Epithelial cell of proximal tubule (primary cell): ENCODE data around the gene SF3A1. TPM values are rescaled to one million over a fixed set of nuclear protein-coding genes. Genes with fewer than 3 reads are reported as not detected.

Experiments used
- DNase-seq: peaks from one replicate; pipeline ENCODE4 v3.0.0-alpha.2; 2011; ENCODE audit warnings: low read depth
- H3K4me3 ChIP-seq: 2 replicates; pipeline ENCODE4 v1.5.1; 2011; ENCODE audit warnings: low read depth, mild to moderate bottlenecking, low read length
- CTCF ChIP-seq: conservative IDR thresholded peaks from 2 replicates; pipeline ENCODE4 v1.5.1; 2012; ENCODE audit warnings: low read depth, mild to moderate bottlenecking, low read length
- total RNA-seq: library from RNA; depleted of rRNA; stranded (reverse); fragments of >200 nt; gene quantifications from 2 replicates; pipeline ENCODE4 v1.2.3, GENCODE V29; 2015

The SF3A1 gene
- total RNA-seq, 1 donor from 2014 or later, result 42.6 TPM

- no peak for DNase-seq
- no peak for TF ChIP-seq CTCF
- H3K4me3 ChIP-seq, result peak overlapping the region; percentile 89
Observed at GRCh38 chr22:30288419-30289140, 68.1 kb downstream of the SF3A1 start.

GRCh38 chr22:30287648-30288418, 68.9 kb downstream of the SF3A1 start:
- peak overlapping the region; percentile 89 for H3K4me3 ChIP-seq
- DNase-seq, result peak; percentile 68
- peak; percentile 66 for TF ChIP-seq CTCF

GRCh38 chr22:30286813-30287647, 69.7 kb downstream of the SF3A1 start:
- peak; percentile 90 for TF ChIP-seq CTCF
- no peak for DNase-seq
- no peak overlapping the region for H3K4me3 ChIP-seq

GRCh38 chr22:30286331-30286730, 70.4 kb downstream of the SF3A1 start:
- H3K4me3 ChIP-seq, result no peak overlapping the region
- DNase-seq, result no peak
- TF ChIP-seq CTCF, result no peak

- no peak for TF ChIP-seq CTCF
- no peak for DNase-seq
- no peak overlapping the region for H3K4me3 ChIP-seq
Observed at GRCh38 chr22:30285846-30286200, 70.9 kb downstream of the SF3A1 start.

GRCh38 chr22:30285176-30285845, 71.4 kb downstream of the SF3A1 start:
- H3K4me3 ChIP-seq, result no peak overlapping the region
- DNase-seq, result no peak
- TF ChIP-seq CTCF, result no peak
